HepG2 (cell line): ENCODE measurements around the gene STAT6. TPM values are rescaled to one million over a fixed set of nuclear protein-coding genes. Genes with fewer than 3 reads are reported as not detected.

Source experiments
- ATF5 ChIP-seq: sonication (generic); formaldehyde crosslinking; IDR thresholded peaks from 2 replicates; pipeline ENCODE4 v1.4.0; 2020; ENCODE audit warnings: mild to moderate bottlenecking, low read depth, missing genetic modification reagents
- CEBPG ChIP-seq: IDR thresholded peaks from 2 replicates; pipeline ENCODE4 v1.6.1; 2016
- E2F5 ChIP-seq: sonication (generic); formaldehyde crosslinking; conservative IDR thresholded peaks from 2 replicates; pipeline ENCODE4 v1.4.0; 2020; ENCODE audit warnings: missing genetic modification reagents
- GATA4 ChIP-seq: sonication (generic); IDR thresholded peaks from 2 replicates; pipeline ENCODE4 v1.6.1; 2016; ENCODE audit warnings: antibody characterized with exemption, low read depth, borderline replicate concordance
- GPBP1L1 ChIP-seq: sonication (generic); formaldehyde crosslinking; IDR thresholded peaks from 2 replicates; pipeline ENCODE4 v1.5.0; 2020; ENCODE audit warnings: mild to moderate bottlenecking, missing genetic modification reagents
- GRHL1 ChIP-seq: sonication (generic); formaldehyde crosslinking; conservative IDR thresholded peaks from 2 replicates; pipeline ENCODE4 v1.8.0; 2022; ENCODE audit warnings: missing genetic modification reagents
- HMGA1 ChIP-seq: sonication (generic); formaldehyde crosslinking; conservative IDR thresholded peaks from 2 replicates; pipeline ENCODE4 v1.4.0; 2020; ENCODE audit warnings: missing genetic modification reagents
- IRF9 ChIP-seq: sonication (generic); formaldehyde crosslinking; IDR thresholded peaks from 2 replicates; pipeline ENCODE4 v1.8.0; 2022; ENCODE audit warnings: missing genetic modification reagents, mild to moderate bottlenecking, borderline replicate concordance
- KAT8 ChIP-seq: IDR thresholded peaks from 2 replicates; pipeline ENCODE4 v1.6.1; 2016; ENCODE audit warnings: missing genetic modification reagents, missing compliant biosample characterization
- POLR2A ChIP-seq, 2 experiments: IDR thresholded peaks; 2 replicates each; pipeline ENCODE4 v1.6.1; 2011; ENCODE audit warnings: low read depth in 2 of 2, low read length in 2 of 2, mild to moderate bottlenecking in 1 of 2, moderate library complexity in 1 of 2; ENCODE audit not compliant: insufficient read depth in 1 of 2
- SIN3B ChIP-seq: fragments of 150-350 bp; IDR thresholded peaks from 2 replicates; pipeline ENCODE4 v1.6.1; 2014; ENCODE audit warnings: low read length
- TEAD2 ChIP-seq: sonication (generic); formaldehyde crosslinking; IDR thresholded peaks from 2 replicates; pipeline ENCODE4 v1.9.0; 2021; ENCODE audit warnings: missing genetic modification reagents
- XRCC5 ChIP-seq: fragments of 200-400 bp; formaldehyde crosslinking; optimal IDR thresholded peaks from 2 replicates; pipeline ENCODE3; 2017; ENCODE audit warnings: mild to moderate bottlenecking, low read length
- ZBTB3 ChIP-seq: sonication (generic); formaldehyde crosslinking; IDR thresholded peaks from 2 replicates; pipeline ENCODE4 v1.4.0; 2020; ENCODE audit warnings: low read depth, mild to moderate bottlenecking, moderate library complexity, missing genetic modification reagents, borderline replicate concordance
- ZBTB34 ChIP-seq: sonication (generic); formaldehyde crosslinking; IDR thresholded peaks from 2 replicates; pipeline ENCODE4 v1.8.0; 2022; ENCODE audit warnings: mild to moderate bottlenecking, missing genetic modification reagents
- ZNF232 ChIP-seq: sonication (generic); formaldehyde crosslinking; IDR thresholded peaks from 2 replicates; pipeline ENCODE4 v1.4.0; 2020; ENCODE audit warnings: missing genetic modification reagents, borderline replicate concordance
- ZNF33B ChIP-seq: sonication (generic); formaldehyde crosslinking; IDR thresholded peaks from 2 replicates; pipeline ENCODE4 v1.5.1; 2020; ENCODE audit warnings: mild to moderate bottlenecking, missing genetic modification reagents
- ZXDC ChIP-seq: sonication (generic); formaldehyde crosslinking; IDR thresholded peaks from 2 replicates; pipeline ENCODE4 v1.5.0; 2020; ENCODE audit warnings: mild to moderate bottlenecking, missing genetic modification reagents
- polyA plus RNA-seq, 8 experiments: library from polyadenylated mRNA; depleted of rRNA in 3 of 8; stranded (reverse) in 7 of 8; unstranded in 1 of 8; fragments of >200 nt; fragmentation: Illumina TruSeq in 4 of 8; extraction: Trizol in 4 of 8; gene quantifications; 2 replicates each; pipeline versions ENCODE4 v1.2.1 to v1.2.3, GENCODE V29; 2011 to 2016; ENCODE audit warnings: low read depth in 4 of 8, missing spikeins in 1 of 8, mixed read lengths in 1 of 8; ENCODE audit not compliant: insufficient read depth in 1 of 8
- total RNA-seq, 5 experiments: library from RNA; depleted of rRNA; stranded (reverse); fragments of >200 nt; fragmentation: Illumina TruSeq; extraction: Trizol; gene quantifications; 2 replicates each; pipeline ENCODE4 v1.2.3, GENCODE V29; 2016; ENCODE audit warnings: low read depth in 1 of 5

STAT6 gene
- total and polyA plus RNA-seq, 2 of the 13 experiments (the other 11 are each of a cell fraction or from before 2014, with no cell fraction given): 28.0 to 62.2 TPM

- TF ChIP-seq GRHL1 (CRISPR knock-in tag): no peak
- no peak; the same call in 1 of the 2 replicates for TF ChIP-seq ZBTB34
- TF ChIP-seq GPBP1L1: no peak
- no peak for TF ChIP-seq TEAD2 (CRISPR knock-in tag)
- no peak for TF ChIP-seq ZBTB3
- no peak; the same call in 1 of the 2 replicates for TF ChIP-seq ATF5 (CRISPR knock-in tag)
- TF ChIP-seq POLR2A (IDR thresholded peaks at IDR 0.05; ENCODE audit: insufficient read depth in 1 of 2, low read depth in 2 of 2, low read length in 2 of 2): peak; percentile 64 to 89
- TF ChIP-seq ZNF232 (CRISPR knock-in tag): peak; percentile 79; the same call in 1 of the 2 replicates
- TF ChIP-seq ZXDC (CRISPR knock-in tag): peak; percentile 98
- TF ChIP-seq IRF9 (CRISPR knock-in tag): 0 out of 2 replicates have a peak, but pooled peaks have one; percentile 9
- peak; percentile 91 for TF ChIP-seq CEBPG (CRISPR knock-in tag)
- peak; percentile 51; the same call in 1 of the 2 replicates for TF ChIP-seq KAT8
- TF ChIP-seq XRCC5: peak; percentile 14
- no peak for TF ChIP-seq SIN3B
- TF ChIP-seq E2F5 (CRISPR knock-in tag): no peak; the same call in 1 of the 2 replicates
- TF ChIP-seq GATA4: 0 out of 2 replicates have a peak, but pooled peaks have one; percentile 35
- TF ChIP-seq ZNF33B (CRISPR knock-in tag): no peak
- TF ChIP-seq HMGA1 (CRISPR knock-in tag): no peak
Measured at GRCh38 chr12:57088354-57089270, 22.6 kb downstream of the STAT6 start, which contains the start of gene NAB2 (continued).
